Duodenal mucosa (tissue), 2 donors: ENCODE measurements around the gene GBP5.
"Not testable (repeated sequence)": the region's sequence is repeated elsewhere in the genome, so short reads cannot be mapped to it uniquely, and the experiment has no call there.

Experiments
- H3K27ac ChIP-seq: one replicate; pipeline ENCODE4 v1.7.0; 2013; ENCODE audit warnings: low read depth, low read length
- H3K27me3 ChIP-seq, 2 donors: one replicate each; pipeline ENCODE4 v1.7.0; 2013; ENCODE audit warnings: low read length in 2 of 2, control low read depth in 1 of 2; ENCODE audit not compliant: insufficient read depth in 2 of 2, control insufficient read depth in 1 of 2
- H3K36me3 ChIP-seq, 2 donors: one replicate each; pipeline ENCODE4 v1.7.0; 2013; ENCODE audit warnings: low read length in 2 of 2, control low read depth in 1 of 2; ENCODE audit not compliant: insufficient read depth in 2 of 2, control insufficient read depth in 1 of 2
- H3K4me1 ChIP-seq, 2 donors: one replicate each; pipeline ENCODE4 v1.7.0; 2013; ENCODE audit warnings: low read length in 2 of 2, control low read depth in 1 of 2; ENCODE audit not compliant: insufficient read depth in 2 of 2, control insufficient read depth in 1 of 2
- H3K4me3 ChIP-seq, 2 donors: one replicate each; pipeline ENCODE4 v1.7.0; 2013; ENCODE audit warnings: low read length in 2 of 2, low read depth in 1 of 2
- H3K9ac ChIP-seq, 2 donors: one replicate each; pipeline ENCODE4 v1.7.0; 2013; ENCODE audit warnings: low read length in 2 of 2, low read depth in 1 of 2
- H3K9me3 ChIP-seq, 2 donors: one replicate each; pipeline ENCODE4 v1.7.0; 2013; ENCODE audit warnings: low read length in 2 of 2, control low read depth in 1 of 2; ENCODE audit not compliant: control insufficient read depth in 1 of 2

GBP5 gene

GRCh38 chr1:89302697-89303332 lies 30.2 kb upstream of the GBP5 start:
- no peak overlapping the region for H3K4me3 ChIP-seq
- H3K9ac ChIP-seq = no peak overlapping the region
- no peaks in the 10 kb centered on the region for H3K36me3 ChIP-seq
- H3K27me3 ChIP-seq = no peaks in the 10 kb centered on the region
- no peaks in the 10 kb centered on the region for H3K4me1 ChIP-seq
- H3K27ac ChIP-seq = no peak overlapping the region
- no peaks in the 10 kb centered on the region for H3K9me3 ChIP-seq

- H3K9me3 ChIP-seq, H3K27ac ChIP-seq, H3K27me3 ChIP-seq, H3K4me3 ChIP-seq, H3K4me1 ChIP-seq, H3K9ac ChIP-seq, H3K36me3 ChIP-seq: not testable (repeated sequence)
These were observed 27.2 kb upstream of the GBP5 start for GRCh38 chr1:89299739-89300463.

DNA sequence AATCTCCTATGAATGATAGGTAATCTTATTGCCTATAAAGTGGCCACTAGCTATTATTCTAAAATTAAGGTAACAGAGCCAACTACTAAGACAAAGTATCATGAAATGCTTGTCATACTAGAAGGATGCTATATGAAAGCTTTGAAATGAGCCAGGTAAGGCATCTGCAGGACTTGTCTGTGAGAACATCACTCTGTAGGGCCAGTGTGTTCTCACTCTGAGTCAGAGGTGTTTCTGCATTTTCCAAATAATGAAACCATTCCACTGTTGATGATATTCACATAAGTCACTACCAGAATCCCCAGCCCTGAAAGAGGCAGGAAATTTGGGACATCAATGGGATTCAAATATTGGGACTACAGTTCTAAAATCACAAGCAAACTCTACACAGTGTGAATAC lies 25.8 kb upstream of the GBP5 start:
- Histone ChIP-seq H3K36me3 (no peaks in the 10 kb centered on the region), H3K4me3 (no peak overlapping the region), H3K9ac (no peak overlapping the region), H3K27ac (no peak overlapping the region), H3K9me3 (peaks cover 0 to 4% of the 10 kb centered on the region in 2 donors), H3K27me3 (no peaks in the 10 kb centered on the region), H3K4me1 (no peaks in the 10 kb centered on the region)

DNA sequence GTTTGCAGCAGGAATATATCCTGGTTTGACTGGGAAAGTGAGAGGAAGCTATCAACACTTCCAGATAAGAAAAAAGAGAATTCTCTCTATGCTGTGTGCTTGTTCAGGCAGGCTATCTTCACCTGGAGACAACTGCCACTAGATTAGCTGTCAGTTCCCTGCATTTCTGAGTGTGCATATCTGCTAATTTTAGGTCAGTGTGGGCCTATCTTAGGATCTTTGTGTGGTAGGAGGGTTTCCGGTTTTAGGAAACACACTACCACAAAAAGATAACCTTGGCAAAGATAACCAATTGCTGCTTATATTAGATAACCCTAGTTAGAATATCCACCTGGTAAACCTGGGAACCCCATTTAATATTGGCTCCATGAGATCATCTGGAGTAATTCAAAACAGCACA lies 22.5 kb upstream of the GBP5 start:
- Histone ChIP-seq H3K27me3 (no peaks in the 10 kb centered on the region), H3K4me1 (no peaks in the 10 kb centered on the region), H3K9me3 (peaks cover 0 to 13% of the 10 kb centered on the region in 2 donors), H3K36me3 (no peaks in the 10 kb centered on the region), H3K27ac (no peak overlapping the region), H3K9ac (no peak overlapping the region), H3K4me3 (no peak overlapping the region)

DNA sequence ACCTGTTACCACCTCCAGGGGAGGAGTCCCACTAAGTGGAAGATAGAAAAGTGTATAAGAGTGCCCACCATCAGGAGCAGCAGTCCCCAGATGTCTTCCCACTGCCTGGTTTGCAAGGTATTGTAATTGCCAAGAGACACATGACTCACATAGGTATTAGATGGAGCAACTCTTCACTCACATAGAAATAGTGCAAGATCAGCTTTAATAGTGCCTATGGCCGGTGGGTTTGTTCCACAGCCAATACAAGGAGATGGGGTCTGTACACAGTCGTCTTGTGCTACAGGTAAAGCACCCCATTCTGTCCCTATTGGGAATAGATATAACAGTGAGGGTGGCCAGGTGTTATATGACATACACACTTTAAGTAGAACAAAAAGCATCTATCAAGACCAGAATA lies 18.6 kb upstream of the GBP5 start:
- Histone ChIP-seq H3K36me3 (no peaks in the 10 kb centered on the region), H3K27ac (no peak overlapping the region), H3K27me3 (no peaks in the 10 kb centered on the region), H3K9ac (no peak overlapping the region), H3K4me1 (peaks cover 8 to 17% of the 10 kb centered on the region in 2 donors), H3K9me3 (peaks cover 0 to 13% of the 10 kb centered on the region in 2 donors), H3K4me3 (no peak overlapping the region)

- H3K36me3 ChIP-seq = no peaks in the 10 kb centered on the region
- H3K27ac ChIP-seq = no peak overlapping the region
These were observed 15.3 kb upstream of the GBP5 start for GRCh38 chr1:89288051-89288340.

GRCh38 chr1:89287181-89288050 lies 14.8 kb upstream of the GBP5 start:
- Histone ChIP-seq H3K27me3 (no peaks in the 10 kb centered on the region), H3K4me3 (peak overlapping the region in 1 of 2 donors; percentile 57), H3K4me1 (peaks cover 11 to 29% of the 10 kb centered on the region in 2 donors), H3K36me3 (no peaks in the 10 kb centered on the region), H3K9me3 (no peaks in the 10 kb centered on the region), H3K9ac (no peak overlapping the region), H3K27ac (peak overlapping the region; percentile 0)

More at GRCh38 chr1:89288051-89288340, 15.3 kb upstream of the GBP5 start:
- Histone ChIP-seq H3K9me3 (peaks cover 0 to 4% of the 10 kb centered on the region in 2 donors), H3K27me3 (no peaks in the 10 kb centered on the region), H3K4me3 (no peak overlapping the region), H3K9ac (no peak overlapping the region), H3K4me1 (peaks cover 11 to 29% of the 10 kb centered on the region in 2 donors)

- H3K9me3 ChIP-seq = no peaks in the 10 kb centered on the region
- H3K27me3 ChIP-seq = no peaks in the 10 kb centered on the region
- H3K4me1 ChIP-seq = peaks cover 11 to 29% of the 10 kb centered on the region in 2 donors
- peak overlapping the region; percentile 53 to 57 for H3K4me3 ChIP-seq
- peak overlapping the region in 1 of 2 donors; percentile 49 for H3K9ac ChIP-seq
- no peaks in the 10 kb centered on the region for H3K36me3 ChIP-seq
- no peak overlapping the region for H3K27ac ChIP-seq
These were observed 14.0 kb upstream of the GBP5 start for GRCh38 chr1:89286549-89287180.

DNA sequence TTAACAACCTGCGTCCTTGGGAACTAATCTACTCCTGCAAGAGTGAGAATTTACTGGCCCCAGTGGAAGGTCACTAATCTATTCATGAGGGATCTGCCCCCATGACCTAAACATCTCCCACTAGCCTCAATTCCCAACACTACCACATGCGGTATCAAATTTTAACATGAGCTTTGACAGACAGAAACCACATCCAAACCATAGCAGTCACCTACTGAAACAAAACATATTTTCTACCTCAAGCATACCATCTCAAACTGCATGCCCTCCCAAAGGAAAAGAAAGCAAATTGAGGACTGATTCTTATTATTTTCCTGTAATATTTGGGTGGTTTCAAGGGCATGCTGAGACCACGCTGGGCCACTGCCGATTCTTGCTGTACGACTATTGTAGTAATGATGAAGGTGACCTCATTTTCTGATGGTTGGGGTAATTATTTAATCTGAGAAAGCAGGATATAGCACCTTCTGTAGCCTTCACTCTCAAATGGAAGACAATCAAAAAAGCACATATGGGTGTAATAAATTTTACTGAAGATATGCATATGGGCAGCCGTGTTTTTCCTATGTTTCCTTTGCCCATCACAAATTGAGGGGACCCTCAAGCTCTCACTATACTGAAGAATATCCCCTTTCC lies 13.2 kb upstream of the GBP5 start:
- H3K27ac ChIP-seq = no peak overlapping the region

More for the DNA sequence above, 13.2 kb upstream of the GBP5 start:
- H3K9ac ChIP-seq = no peak overlapping the region
- no peaks in the 10 kb centered on the region for H3K36me3 ChIP-seq
- no peaks in the 10 kb centered on the region for H3K9me3 ChIP-seq
- no peak overlapping the region for H3K4me3 ChIP-seq
- no peaks in the 10 kb centered on the region for H3K27me3 ChIP-seq
- peaks cover 11 to 29% of the 10 kb centered on the region in 2 donors for H3K4me1 ChIP-seq
